ENCODE data around the gene TLR4.

The TLR4 gene

GRCh38 chr9:117714282-117714681 lies 10.1 kb downstream of the TLR4 start:
- DNase-seq (ENCODE audit: low read depth): peak; percentile 17

- DNase-seq (ENCODE audit: low read depth): peak; percentile 53
Observed at GRCh38 chr9:117715411-117715989, 11.3 kb downstream of the TLR4 start.

- DNase-seq (ENCODE audit: low read depth): peak; percentile 76
Observed at GRCh38 chr9:117718085-117718484, 13.9 kb downstream of the TLR4 start.

- DNase-seq (ENCODE audit: low read depth): peak; percentile 84
Observed at GRCh38 chr9:117718701-117719100, 14.5 kb downstream of the TLR4 start.

GRCh38 chr9:117719161-117719920 lies 15.1 kb downstream of the TLR4 start:
- DNase-seq (ENCODE audit: low read depth): peak; percentile 37

- peak; percentile 69 for DNase-seq (ENCODE audit: low read depth)
Observed at GRCh38 chr9:117720066-117720465, 15.9 kb downstream of the TLR4 start.

GRCh38 chr9:117720555-117720954 lies 16.4 kb downstream of the TLR4 start:
- peak; percentile 88 for DNase-seq (ENCODE audit: low read depth)

- no peak for DNase-seq (ENCODE audit: low read depth)
Observed at GRCh38 chr9:117720987-117721386, 16.8 kb downstream of the TLR4 start.

GRCh38 chr9:117722108-117722761 lies 18.0 kb downstream of the TLR4 start:
- DNase-seq (ENCODE audit: low read depth): no peak

- peak; percentile 6 for DNase-seq (ENCODE audit: low read depth)
Observed at GRCh38 chr9:117723986-117724625, 19.9 kb downstream of the TLR4 start.

- peak; percentile 44 for DNase-seq (ENCODE audit: low read depth)
Observed at GRCh38 chr9:117725426-117725887, 21.3 kb downstream of the TLR4 start.

GRCh38 chr9:117729375-117729774 lies 25.2 kb downstream of the TLR4 start:
- no peak for DNase-seq (ENCODE audit: low read depth)

GRCh38 chr9:117732494-117732893 lies 28.3 kb downstream of the TLR4 start:
- DNase-seq (ENCODE audit: low read depth): no peak

GRCh38 chr9:117733465-117733864 lies 29.3 kb downstream of the TLR4 start:
- no peak for DNase-seq (ENCODE audit: low read depth)

- no peak for DNase-seq (ENCODE audit: low read depth)
Observed at GRCh38 chr9:117734082-117734481, 29.9 kb downstream of the TLR4 start.

- peak; percentile 89 for DNase-seq (ENCODE audit: low read depth)
Observed at GRCh38 chr9:117734523-117735314, 30.5 kb downstream of the TLR4 start.

- no peak for DNase-seq (ENCODE audit: low read depth)
Observed at GRCh38 chr9:117737721-117738226, 33.6 kb downstream of the TLR4 start.

GRCh38 chr9:117739206-117739605 lies 35.0 kb downstream of the TLR4 start:
- DNase-seq (ENCODE audit: low read depth): no peak

- no peak for DNase-seq (ENCODE audit: low read depth)
Observed at GRCh38 chr9:117739624-117740347, 35.6 kb downstream of the TLR4 start.

- DNase-seq (ENCODE audit: low read depth): no peak
Observed at GRCh38 chr9:117742131-117742530, 37.9 kb downstream of the TLR4 start.

GRCh38 chr9:117744369-117744768 lies 40.2 kb downstream of the TLR4 start:
- DNase-seq (ENCODE audit: low read depth): no peak
